WI38 (cell line): ENCODE data around the gene VWA1.

Experiments used
- H3K4me3 ChIP-seq: 2 replicates; pipeline ENCODE4 v1.5.1; 2011; ENCODE audit warnings: low read depth, mild to moderate bottlenecking, control low read depth, low read length
- TF ChIP-seq, protein P1 (sequence below): IDR thresholded peaks from 2 replicates; pipeline ENCODE4 v1.5.1; 2012; ENCODE audit warnings: low read depth, mild to moderate bottlenecking, control low read depth, low read length

Gene VWA1

DNA sequence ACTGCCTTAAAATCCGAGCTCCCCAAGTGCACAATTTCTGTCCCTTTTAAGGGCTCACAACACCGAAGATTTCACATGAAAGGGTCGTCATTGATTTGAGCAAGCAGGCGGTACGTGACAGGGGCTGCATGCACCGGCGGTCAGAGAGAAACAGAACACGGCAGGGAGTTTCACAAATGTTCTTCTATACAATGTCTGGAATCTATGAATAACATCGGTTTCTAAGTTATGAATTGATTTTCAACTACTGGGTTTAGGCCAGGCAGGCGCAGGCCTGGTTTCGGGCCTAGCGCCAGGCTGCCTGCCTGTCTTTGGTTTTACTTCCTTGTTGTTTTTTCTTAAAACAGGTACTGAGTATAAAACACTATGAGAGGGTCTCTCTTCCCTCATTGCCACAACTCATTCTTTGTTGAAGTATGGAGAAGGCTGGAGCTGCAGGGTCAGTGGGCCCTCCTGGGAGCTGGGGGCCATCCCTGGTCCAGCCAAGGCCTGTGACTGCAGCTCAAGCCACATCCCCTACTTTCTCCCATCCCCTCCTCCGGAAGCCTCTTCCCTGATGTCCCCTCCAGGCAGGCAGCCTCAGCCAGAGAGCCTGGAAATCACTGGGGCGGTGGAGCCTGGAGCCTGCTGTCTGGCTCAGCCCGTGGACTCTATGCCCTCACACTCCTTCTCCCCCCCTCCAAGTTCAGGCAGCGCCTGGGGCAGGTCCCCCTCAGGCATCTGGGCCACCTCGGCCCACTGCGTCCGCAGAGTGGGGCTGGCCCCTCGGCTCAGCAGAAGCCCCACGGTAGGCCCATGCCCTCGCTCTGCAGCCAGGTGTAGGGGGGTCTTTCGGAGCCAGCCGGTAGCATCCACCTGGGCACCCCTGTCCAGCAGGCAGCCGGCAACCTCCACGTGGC, 16.8 kb upstream of the VWA1 start:
- no peak overlapping the region for H3K4me3 ChIP-seq
- TF ChIP-seq, protein P1, sequence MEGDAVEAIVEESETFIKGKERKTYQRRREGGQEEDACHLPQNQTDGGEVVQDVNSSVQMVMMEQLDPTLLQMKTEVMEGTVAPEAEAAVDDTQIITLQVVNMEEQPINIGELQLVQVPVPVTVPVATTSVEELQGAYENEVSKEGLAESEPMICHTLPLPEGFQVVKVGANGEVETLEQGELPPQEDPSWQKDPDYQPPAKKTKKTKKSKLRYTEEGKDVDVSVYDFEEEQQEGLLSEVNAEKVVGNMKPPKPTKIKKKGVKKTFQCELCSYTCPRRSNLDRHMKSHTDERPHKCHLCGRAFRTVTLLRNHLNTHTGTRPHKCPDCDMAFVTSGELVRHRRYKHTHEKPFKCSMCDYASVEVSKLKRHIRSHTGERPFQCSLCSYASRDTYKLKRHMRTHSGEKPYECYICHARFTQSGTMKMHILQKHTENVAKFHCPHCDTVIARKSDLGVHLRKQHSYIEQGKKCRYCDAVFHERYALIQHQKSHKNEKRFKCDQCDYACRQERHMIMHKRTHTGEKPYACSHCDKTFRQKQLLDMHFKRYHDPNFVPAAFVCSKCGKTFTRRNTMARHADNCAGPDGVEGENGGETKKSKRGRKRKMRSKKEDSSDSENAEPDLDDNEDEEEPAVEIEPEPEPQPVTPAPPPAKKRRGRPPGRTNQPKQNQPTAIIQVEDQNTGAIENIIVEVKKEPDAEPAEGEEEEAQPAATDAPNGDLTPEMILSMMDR = no peak

DNA sequence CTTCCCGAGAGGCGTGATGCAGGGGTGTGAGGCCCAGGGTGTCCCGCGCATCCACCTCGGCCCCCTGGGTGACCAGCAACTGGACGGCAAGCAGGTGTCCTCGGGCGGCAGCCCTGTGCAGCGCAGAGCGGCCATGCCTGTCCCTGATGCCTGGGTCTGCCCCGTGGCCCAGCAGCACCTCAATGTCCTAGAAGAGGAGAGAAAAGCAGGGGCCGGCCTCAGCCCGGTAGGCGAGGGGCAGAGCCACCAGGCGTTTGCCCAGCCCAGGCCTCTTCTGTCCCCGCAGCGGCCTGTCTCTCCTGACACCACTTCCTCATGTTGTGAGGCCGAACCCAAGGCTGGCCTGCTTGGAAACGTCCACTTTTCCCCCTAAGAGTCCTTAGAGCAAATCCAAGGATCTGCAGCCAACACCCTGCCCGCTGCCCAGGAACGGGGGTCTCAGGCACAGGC, 16.1 kb upstream of the VWA1 start:
- no peak overlapping the region for H3K4me3 ChIP-seq
- TF ChIP-seq, protein P1 = no peak

DNA sequence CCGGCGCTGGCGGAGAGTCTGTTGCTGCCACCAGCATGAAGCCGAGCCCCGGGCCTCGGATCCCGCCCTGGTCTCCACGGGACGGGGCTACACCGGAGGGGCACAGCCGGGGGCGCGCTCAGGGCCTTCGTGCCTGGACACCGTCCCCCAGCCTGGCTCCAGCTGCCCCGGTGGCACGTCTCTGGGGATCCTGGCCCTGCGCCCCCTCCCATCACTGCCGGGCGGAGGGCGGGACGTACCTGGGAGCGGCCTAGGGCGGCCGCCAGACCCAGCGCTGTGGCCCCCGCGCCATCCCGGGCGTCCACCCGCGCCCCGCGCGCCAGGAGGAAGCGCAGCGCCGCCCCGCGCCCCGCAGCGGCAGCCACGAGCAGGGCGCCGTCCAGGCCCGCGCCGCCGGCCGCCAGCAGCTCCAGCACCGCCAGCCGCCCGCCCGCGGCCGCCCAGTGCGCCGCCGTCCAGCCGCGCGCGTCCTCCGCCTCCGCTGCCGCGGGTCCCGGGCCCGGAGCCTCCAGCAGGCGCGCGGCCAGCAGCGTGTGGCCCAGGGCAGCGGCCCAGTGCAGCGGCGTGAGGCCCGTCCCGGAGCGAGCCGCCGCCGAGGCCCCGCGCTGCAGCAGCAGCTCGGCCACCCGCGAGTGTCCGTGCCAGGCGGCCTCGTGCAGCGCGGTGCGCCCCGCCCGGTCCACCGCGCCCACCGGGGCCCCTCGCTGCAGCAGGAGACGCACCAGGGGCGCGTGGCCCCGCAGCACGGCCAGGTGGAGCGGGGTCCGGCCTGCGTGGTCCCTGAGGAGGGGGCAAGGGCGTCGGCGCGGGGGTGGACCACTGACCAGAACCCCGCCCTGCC, 15.5 kb upstream of the VWA1 start:
- TF ChIP-seq, protein P1 = no peak
- H3K4me3 ChIP-seq = no peak overlapping the region

DNA sequence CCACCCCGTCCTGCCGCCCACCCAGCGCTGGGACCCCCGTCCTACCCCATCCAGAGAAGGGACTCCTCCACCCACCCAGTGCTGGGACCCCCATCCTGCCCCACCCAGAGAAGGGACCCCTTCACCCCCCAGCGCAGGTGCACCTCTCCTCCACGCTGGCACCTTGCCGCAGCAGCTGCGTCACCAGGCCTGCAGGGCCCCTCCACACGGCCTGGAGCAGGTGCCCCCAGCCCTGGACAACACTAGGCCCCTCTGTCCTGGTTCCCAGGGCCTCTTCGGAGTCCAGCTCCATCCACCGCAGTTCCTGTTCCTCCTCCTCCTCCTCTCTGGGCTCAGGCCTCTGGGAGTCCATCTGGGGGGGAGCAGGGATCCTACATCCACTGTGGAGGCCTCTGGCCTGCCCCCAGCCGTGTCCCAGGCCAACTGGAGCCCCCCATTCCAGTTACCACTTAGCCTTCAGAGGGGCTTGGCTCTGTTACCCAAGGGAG, 14.8 kb upstream of the VWA1 start:
- TF ChIP-seq, protein P1 = no peak

DNA sequence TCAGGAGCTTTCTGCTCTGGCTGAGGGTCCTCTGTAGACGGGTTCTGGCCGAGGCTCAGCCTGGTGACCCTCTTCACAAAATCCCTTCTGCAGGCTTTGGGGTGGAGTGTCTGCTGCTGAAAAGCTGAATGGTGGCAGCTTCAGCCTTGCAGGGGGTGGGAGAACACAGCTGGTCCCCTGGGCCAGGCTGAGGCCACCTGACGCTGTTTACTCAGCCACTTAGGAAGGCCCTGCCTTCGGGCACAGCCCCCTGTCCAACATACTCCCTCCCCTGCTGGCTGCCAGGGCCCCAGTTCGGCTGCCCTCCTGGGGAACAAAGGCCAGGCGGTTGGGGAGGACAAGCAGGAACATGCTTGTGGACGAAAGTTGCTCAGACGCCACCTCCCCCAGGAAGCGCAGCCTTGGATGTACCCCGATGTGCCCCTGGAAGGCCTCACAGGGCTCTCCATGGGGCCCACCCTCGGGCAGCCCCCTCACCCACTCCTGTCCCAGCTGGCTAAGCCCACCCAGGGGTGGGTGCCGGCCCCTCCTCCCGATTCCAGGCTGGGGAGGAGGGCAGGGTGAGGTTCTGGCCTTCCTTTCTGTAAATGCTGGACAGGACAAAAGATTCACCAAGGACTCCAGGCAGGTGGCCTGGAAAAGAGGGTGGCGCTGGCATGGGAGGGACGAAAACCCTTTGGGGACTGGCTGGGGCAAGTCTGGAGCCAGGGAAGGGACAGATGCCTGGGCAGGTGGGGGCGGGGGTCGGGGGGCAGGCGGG, 14.2 kb upstream of the VWA1 start, which contains the start of gene ANKRD65:
Gene ANKRD65 (minus strand): TSS at position 130 of the 760 bp plus-strand sequence. CDS start 271 bp downstream, outside the sequence.
- no peak within 1 kb of the TSS for H3K4me3 ChIP-seq
- TF ChIP-seq, protein P1 = no peak

More for the DNA sequence above, 14.8 kb upstream of the VWA1 start:
- H3K4me3 ChIP-seq = no peak overlapping the region

DNA sequence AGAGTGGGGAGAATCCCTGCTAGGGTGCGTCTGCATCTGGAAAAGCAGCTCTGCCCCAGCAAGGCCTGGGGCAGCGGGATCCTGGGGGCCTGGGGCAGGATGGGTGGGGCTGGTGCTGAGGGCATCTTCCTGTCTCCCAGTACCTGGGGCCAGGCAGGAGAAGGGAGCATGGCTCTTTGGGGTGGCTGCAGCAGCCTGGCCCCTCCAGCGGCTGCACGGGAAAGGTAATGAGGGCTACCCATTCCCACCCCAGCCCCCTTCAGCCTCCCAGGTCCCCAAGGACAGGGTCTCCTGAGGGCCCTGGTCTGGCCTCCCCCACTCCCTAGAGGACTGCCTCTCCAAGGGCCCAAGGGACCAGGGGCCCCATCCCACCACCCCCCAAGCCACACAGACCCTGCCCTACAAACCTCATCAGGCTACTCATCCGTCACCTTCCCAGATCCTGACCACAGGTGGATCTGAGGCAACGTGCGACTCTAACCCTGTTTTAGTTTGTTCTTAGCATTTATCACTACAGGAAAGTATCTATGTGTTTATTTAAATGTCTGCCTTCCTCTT, 13.5 kb upstream of the VWA1 start:
- H3K4me3 ChIP-seq = no peak overlapping the region
- TF ChIP-seq, protein P1 = no peak
